ENCODE measurements around the gene SLC52A1. TPM values are rescaled to one million over a fixed set of nuclear protein-coding genes. Genes with fewer than 3 reads are reported as not detected.
"Not testable (repeated sequence)": the region's sequence is repeated elsewhere in the genome, so short reads cannot be mapped to it uniquely, and the experiment has no call there.

SLC52A1 gene
- total RNA-seq, 1 donor from 2014 or later, result 0.26 TPM

- peak overlapping the region; percentile 47 for H3K4me3 ChIP-seq
- H3K27me3 ChIP-seq, result no peaks in the 10 kb centered on the region
- no peaks in the 10 kb centered on the region for H3K9me3 ChIP-seq
- DNase-seq (peak; percentile 92), ATAC-seq (peak; percentile 90)
- TF ChIP-seq CTCF (IDR thresholded peaks at IDR 0.05), result peak; percentile 73
- intact Hi-C loops (cut with DNase I), result no loop called here
- H3K36me3 ChIP-seq, result no peaks in the 10 kb centered on the region
- H3K27ac ChIP-seq, result peak overlapping the region; percentile 37
- H3K4me1 ChIP-seq, result peaks cover 9% of the 10 kb centered on the region
These were observed 3.7 kb downstream of the SLC52A1 start for GRCh38 chr17:5031365-5032082.

- intact Hi-C loops (cut with DNase I); H3K27me3 ChIP-seq; H3K4me1 ChIP-seq; H3K36me3 ChIP-seq; H3K9me3 ChIP-seq; ATAC-seq; H3K4me3 ChIP-seq; H3K27ac ChIP-seq; DNase-seq: not testable (repeated sequence)
These were observed 5.1 kb downstream of the SLC52A1 start for GRCh38 chr17:5030168-5030567.

- Histone ChIP-seq H3K9me3 (no peaks in the 10 kb centered on the region), H3K4me1 (peaks cover 9% of the 10 kb centered on the region), H3K4me3 (no peak overlapping the region), H3K27me3 (no peaks in the 10 kb centered on the region), H3K27ac (no peak overlapping the region), H3K36me3 (peaks cover 13% of the 10 kb centered on the region)
- TF ChIP-seq CTCF (IDR thresholded peaks at IDR 0.05), result no peak
- intact Hi-C loops (cut with DNase I), result no loop called here
- DNase-seq, result no peak
- no peak for ATAC-seq
These were observed 7.3 kb downstream of the SLC52A1 start for GRCh38 chr17:5027916-5028315.

- Histone ChIP-seq H3K36me3 (peaks cover 19% of the 10 kb centered on the region), H3K27ac (no peak overlapping the region), H3K9me3 (no peaks in the 10 kb centered on the region), H3K4me1 (peaks cover 8% of the 10 kb centered on the region), H3K4me3 (no peak overlapping the region), H3K27me3 (no peaks in the 10 kb centered on the region)
- no peak for ATAC-seq
- intact Hi-C loops (cut with DNase I), result no loop called here
- no peak for TF ChIP-seq CTCF (IDR thresholded peaks at IDR 0.05)
- no peak for DNase-seq
These were observed 7.9 kb downstream of the SLC52A1 start for GRCh38 chr17:5027299-5027698.

GRCh38 chr17:5024604-5025003 lies 10.6 kb downstream of the SLC52A1 start:
- no peak for TF ChIP-seq CTCF (IDR thresholded peaks at IDR 0.05)
- Histone ChIP-seq H3K27me3 (no peaks in the 10 kb centered on the region), H3K4me3 (no peak overlapping the region), H3K4me1 (no peaks in the 10 kb centered on the region), H3K36me3 (peaks cover 46% of the 10 kb centered on the region), H3K27ac (peak overlapping the region; percentile 47), H3K9me3 (no peaks in the 10 kb centered on the region)
- DNase-seq (no peak), ATAC-seq (peak; percentile 33)
- intact Hi-C loops (cut with DNase I), result no loop called here

- DNase-seq (no peak), ATAC-seq (peak; percentile 4)
- no peak overlapping the region for H3K27ac ChIP-seq
- H3K27me3 ChIP-seq, result no peaks in the 10 kb centered on the region
- intact Hi-C loops (cut with DNase I), result no loop called here
- no peak for TF ChIP-seq CTCF (IDR thresholded peaks at IDR 0.05)
- H3K4me1 ChIP-seq, result no peaks in the 10 kb centered on the region
- H3K36me3 ChIP-seq, result peaks cover 55% of the 10 kb centered on the region
- H3K4me3 ChIP-seq, result no peak overlapping the region
- no peaks in the 10 kb centered on the region for H3K9me3 ChIP-seq
These were observed 11.6 kb downstream of the SLC52A1 start for GRCh38 chr17:5023588-5024147.
